Omental fat pad (tissue), 4 donors: ENCODE measurements around the gene ELF3. TPM values are rescaled to one million over a fixed set of nuclear protein-coding genes. Genes with fewer than 3 reads are reported as not detected.
A peak's percentile ranks its signal among the peaks of the same experiment; 100 is the strongest.

ENCODE experiments used
- ATAC-seq: fragments of 150-250 bp; one replicate; pipeline ENCODE4 v1.9.1; 2016; ENCODE audit warnings: mild to moderate bottlenecking, moderate library complexity; ENCODE audit not compliant: low FRiP score
- DNase-seq: peaks from one replicate; pipeline ENCODE4 v3.0.0-alpha.2; 2019; ENCODE audit warnings: low spot score
- total RNA-seq, 4 donors: library from RNA; depleted of rRNA; stranded (reverse); fragments of >200 nt; gene quantifications; one replicate each; pipeline ENCODE4 v1.1.0, GENCODE V29; 2016
- TF ChIP-seq, protein P1 (sequence below), 3 donors: fragments of 450-650 bp; IDR thresholded peaks; one replicate each; pipeline ENCODE4 v1.5.1; 2016 to 2017; ENCODE audit warnings: antibody characterized with exemption in 3 of 3, mild to moderate bottlenecking in 3 of 3, moderate library complexity in 2 of 3

The ELF3 gene
- total RNA-seq, 4 donors from 2014 or later: 0.47 to 23.0 (median 1.8) TPM

DNA sequence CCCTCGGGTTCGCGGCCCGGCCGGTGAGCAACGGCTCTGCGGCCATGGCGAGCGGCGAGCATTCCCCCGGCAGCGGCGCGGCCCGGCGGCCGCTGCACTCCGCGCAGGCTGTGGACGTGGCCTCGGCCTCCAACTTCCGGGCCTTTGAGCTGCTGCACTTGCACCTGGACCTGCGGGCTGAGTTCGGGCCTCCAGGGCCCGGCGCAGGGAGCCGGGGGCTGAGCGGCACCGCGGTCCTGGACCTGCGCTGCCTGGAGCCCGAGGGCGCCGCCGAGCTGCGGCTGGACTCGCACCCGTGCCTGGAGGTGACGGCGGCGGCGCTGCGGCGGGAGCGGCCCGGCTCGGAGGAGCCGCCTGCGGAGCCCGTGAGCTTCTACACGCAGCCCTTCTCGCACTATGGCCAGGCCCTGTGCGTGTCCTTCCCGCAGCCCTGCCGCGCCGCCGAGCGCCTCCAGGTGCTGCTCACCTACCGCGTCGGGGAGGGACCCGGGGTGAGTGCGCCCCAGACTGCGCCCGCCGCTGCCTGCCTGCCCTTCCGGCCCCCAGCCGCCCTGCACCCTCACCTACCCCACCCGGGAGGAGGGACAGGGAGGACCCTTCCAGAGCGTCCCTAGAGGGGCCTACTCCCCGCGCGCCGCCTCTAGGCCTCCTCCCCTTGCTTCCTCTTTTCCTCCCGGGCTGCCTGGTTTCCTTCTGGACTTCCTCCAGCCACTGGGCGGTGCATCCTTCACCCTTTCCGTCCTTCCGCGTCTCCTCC lies 27.6 kb upstream of the ELF3 start, which contains the start of gene RNPEP:
RNPEP (plus strand) TSS at position 26 of the 757 bp plus-strand sequence; CDS start at position 45, 19 bp downstream.
- ATAC-seq: peak; percentile 90
- peak; percentile 46 for DNase-seq
- TF ChIP-seq, protein P1, sequence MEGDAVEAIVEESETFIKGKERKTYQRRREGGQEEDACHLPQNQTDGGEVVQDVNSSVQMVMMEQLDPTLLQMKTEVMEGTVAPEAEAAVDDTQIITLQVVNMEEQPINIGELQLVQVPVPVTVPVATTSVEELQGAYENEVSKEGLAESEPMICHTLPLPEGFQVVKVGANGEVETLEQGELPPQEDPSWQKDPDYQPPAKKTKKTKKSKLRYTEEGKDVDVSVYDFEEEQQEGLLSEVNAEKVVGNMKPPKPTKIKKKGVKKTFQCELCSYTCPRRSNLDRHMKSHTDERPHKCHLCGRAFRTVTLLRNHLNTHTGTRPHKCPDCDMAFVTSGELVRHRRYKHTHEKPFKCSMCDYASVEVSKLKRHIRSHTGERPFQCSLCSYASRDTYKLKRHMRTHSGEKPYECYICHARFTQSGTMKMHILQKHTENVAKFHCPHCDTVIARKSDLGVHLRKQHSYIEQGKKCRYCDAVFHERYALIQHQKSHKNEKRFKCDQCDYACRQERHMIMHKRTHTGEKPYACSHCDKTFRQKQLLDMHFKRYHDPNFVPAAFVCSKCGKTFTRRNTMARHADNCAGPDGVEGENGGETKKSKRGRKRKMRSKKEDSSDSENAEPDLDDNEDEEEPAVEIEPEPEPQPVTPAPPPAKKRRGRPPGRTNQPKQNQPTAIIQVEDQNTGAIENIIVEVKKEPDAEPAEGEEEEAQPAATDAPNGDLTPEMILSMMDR (IDR thresholded peaks at IDR 0.05): no peak

DNA sequence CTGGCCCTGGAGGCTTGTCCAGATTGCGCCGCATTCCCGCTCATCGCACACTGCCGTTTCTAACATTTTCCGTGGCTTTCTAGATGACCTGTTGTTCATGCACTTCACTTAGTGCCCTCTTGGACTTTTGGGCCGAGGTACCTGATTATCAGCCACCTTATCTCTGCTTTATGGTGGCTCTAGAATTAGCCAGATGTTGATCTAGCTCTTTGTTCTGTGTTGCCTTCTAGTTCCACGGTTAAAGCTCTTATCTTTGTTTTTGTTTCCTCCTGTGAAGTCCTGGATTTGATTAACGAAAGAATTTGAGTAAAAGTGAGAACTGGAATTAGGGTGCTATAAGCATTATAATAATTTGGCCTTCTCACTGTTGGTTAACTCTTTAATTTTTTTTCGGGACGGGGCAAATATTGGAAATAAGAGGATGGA lies 27.0 kb upstream of the ELF3 start:
- TF ChIP-seq, protein P1 (IDR thresholded peaks at IDR 0.05): no peak
- DNase-seq (no peak), ATAC-seq (no peak)

- TF ChIP-seq, protein P1 (IDR thresholded peaks at IDR 0.05): no peak
- ATAC-seq (no peak), DNase-seq (no peak)
Measured at GRCh38 chr1:201984446-201984845, 25.9 kb upstream of the ELF3 start.

DNA sequence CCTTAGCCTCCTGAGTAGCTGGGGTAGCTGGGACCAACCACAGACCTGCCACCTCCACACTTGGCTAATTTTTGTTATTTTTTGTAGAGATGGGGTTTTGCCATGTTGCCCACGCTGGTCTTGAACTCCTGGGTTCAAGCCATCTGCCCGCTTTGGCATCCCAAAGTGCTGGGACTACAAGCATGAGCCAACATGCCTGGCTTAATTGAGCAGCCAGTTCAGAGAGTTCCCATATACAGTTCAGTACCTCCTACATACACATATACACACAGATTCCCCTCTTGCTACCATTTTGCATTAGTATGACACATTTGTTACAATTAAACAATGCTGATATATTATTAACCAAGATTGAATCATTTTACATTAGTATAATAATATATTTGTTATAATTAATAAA lies 25.0 kb upstream of the ELF3 start:
- DNase-seq: no peak
- ATAC-seq: no peak

DNA sequence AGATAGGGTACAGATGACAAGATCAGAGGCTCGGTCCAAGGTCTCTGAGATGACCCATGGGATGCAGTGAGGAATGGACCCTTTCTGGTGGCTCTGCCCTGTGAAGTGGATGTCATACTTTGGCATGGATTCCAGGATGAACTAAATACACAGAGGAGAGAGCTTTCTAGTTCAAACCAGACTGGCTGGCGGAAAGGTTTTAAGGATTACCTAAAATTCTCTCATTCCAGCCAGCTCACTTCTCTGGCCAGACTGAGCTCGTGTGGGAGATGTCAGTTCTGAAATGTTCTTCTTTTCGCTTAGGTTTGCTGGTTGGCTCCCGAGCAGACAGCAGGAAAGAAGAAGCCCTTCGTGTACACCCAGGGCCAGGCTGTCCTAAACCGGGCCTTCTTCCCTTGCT lies 21.8 kb upstream of the ELF3 start:
- peak; percentile 26 for ATAC-seq
- TF ChIP-seq, protein P1 (IDR thresholded peaks at IDR 0.05): no peak
- no peak for DNase-seq

More for the DNA sequence above, 25.0 kb upstream of the ELF3 start:
- TF ChIP-seq, protein P1 (IDR thresholded peaks at IDR 0.05): no peak

DNA sequence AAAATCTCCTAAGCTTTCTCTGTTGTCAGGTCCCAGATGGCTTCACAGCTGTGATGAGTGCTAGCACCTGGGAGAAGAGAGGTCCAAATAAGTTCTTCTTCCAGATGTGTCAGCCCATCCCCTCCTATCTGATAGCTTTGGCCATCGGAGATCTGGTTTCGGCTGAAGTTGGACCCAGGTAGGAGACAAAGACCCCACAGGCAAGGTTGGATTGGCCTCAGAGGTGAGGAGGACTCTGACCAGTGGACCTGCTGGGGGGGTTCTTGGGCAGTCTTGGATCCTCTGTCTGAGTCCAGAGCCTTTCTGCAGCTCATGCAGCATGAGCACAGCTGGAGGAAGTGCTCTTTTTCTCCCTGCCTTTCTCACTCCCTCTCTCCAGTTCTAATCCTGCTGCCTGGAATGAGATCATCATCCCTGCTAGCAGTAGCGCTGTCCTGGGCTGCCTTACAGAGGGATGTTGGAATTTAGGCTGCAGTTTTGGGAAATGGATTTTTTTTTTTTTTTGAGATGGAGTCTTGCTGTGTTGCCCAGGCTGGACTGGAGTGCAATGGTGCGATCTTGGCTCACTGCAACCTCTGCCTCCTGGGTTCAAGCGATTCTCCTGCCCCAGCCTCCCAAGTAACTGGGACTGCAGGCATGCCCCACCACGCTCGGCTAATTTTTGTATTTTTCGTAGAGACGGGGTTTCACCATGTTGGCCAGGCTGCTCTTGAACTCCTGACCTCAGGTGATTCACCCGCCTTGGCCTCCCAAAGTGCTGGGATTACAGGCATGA lies 20.8 kb upstream of the ELF3 start:
- DNase-seq: no peak
- TF ChIP-seq, protein P1 (IDR thresholded peaks at IDR 0.05): no peak
- no peak for ATAC-seq
